ENCODE data around the gene PPCDC.

Gene PPCDC

GRCh38 chr15:75023181-75023871 lies at the start of gene PPCDC:
Gene PPCDC, plus strand, starts transcription at chr15:75023590. Its CDS starts 4,729 bp downstream, at chr15:75028319.
- DNase-seq (ENCODE audit: low read depth in 1 of 2, low spot score in 1 of 2) = peak; percentile 86 to 92

- DNase-seq (ENCODE audit: low read depth in 1 of 2, low spot score in 1 of 2) = no peak
These were observed 47.2 kb upstream of the PPCDC start for GRCh38 chr15:74976159-74976558.

GRCh38 chr15:74977599-74977998 lies 45.8 kb upstream of the PPCDC start:
- DNase-seq (ENCODE audit: low read depth in 1 of 2, low spot score in 1 of 2) = no peak

GRCh38 chr15:74978077-74978476 lies 45.3 kb upstream of the PPCDC start:
- DNase-seq (ENCODE audit: low read depth in 1 of 2, low spot score in 1 of 2) = no peak

GRCh38 chr15:74978503-74978902 lies 44.9 kb upstream of the PPCDC start:
- DNase-seq (ENCODE audit: low read depth in 1 of 2, low spot score in 1 of 2) = no peak

GRCh38 chr15:74982183-74982582 lies 41.2 kb upstream of the PPCDC start:
- DNase-seq (ENCODE audit: low read depth in 1 of 2, low spot score in 1 of 2) = no peak

GRCh38 chr15:74983725-74984231 lies 39.6 kb upstream of the PPCDC start:
- DNase-seq (ENCODE audit: low read depth in 1 of 2, low spot score in 1 of 2) = peak in 1 of 2 donors; percentile 59

GRCh38 chr15:74988007-74988800 lies 35.2 kb upstream of the PPCDC start:
- DNase-seq (ENCODE audit: low read depth in 1 of 2, low spot score in 1 of 2) = no peak

- no peak for DNase-seq (ENCODE audit: low read depth in 1 of 2, low spot score in 1 of 2)
These were observed 33.9 kb upstream of the PPCDC start for GRCh38 chr15:74989527-74989926.

GRCh38 chr15:74992619-74993018 lies 30.8 kb upstream of the PPCDC start:
- DNase-seq (ENCODE audit: low read depth in 1 of 2, low spot score in 1 of 2) = no peak

GRCh38 chr15:74994236-74994635 lies 29.2 kb upstream of the PPCDC start:
- no peak for DNase-seq (ENCODE audit: low read depth in 1 of 2, low spot score in 1 of 2)

- no peak for DNase-seq (ENCODE audit: low read depth in 1 of 2, low spot score in 1 of 2)
These were observed 28.7 kb upstream of the PPCDC start for GRCh38 chr15:74994685-74995084.

GRCh38 chr15:74995182-74995778 lies 28.1 kb upstream of the PPCDC start, which contains the start of gene SCAMP5:
Gene SCAMP5, plus strand, starts transcription at chr15:74995563. Its CDS starts 16,277 bp downstream, at chr15:75011840.
- DNase-seq (ENCODE audit: low read depth in 1 of 2, low spot score in 1 of 2) = peak; percentile 81 to 89

- no peak for DNase-seq (ENCODE audit: low read depth in 1 of 2, low spot score in 1 of 2)
These were observed 27.3 kb upstream of the PPCDC start for GRCh38 chr15:74995779-74996765.

- no peak for DNase-seq (ENCODE audit: low read depth in 1 of 2, low spot score in 1 of 2)
These were observed 26.2 kb upstream of the PPCDC start for GRCh38 chr15:74997141-74997540.

- DNase-seq (ENCODE audit: low read depth in 1 of 2, low spot score in 1 of 2) = no peak
These were observed 25.8 kb upstream of the PPCDC start for GRCh38 chr15:74997543-74997942.

- no peak for DNase-seq (ENCODE audit: low read depth in 1 of 2, low spot score in 1 of 2)
These were observed 22.1 kb upstream of the PPCDC start for GRCh38 chr15:75001310-75001709.

- no peak for DNase-seq (ENCODE audit: low read depth in 1 of 2, low spot score in 1 of 2)
These were observed 21.0 kb upstream of the PPCDC start for GRCh38 chr15:75002398-75002797.

- DNase-seq (ENCODE audit: low read depth in 1 of 2, low spot score in 1 of 2) = no peak
These were observed 16.2 kb upstream of the PPCDC start for GRCh38 chr15:75007216-75007615.

GRCh38 chr15:75008221-75008625 lies 15.2 kb upstream of the PPCDC start:
- DNase-seq (ENCODE audit: low read depth in 1 of 2, low spot score in 1 of 2) = no peak

Measured in activated CD4-positive, alpha-beta T cell treated with anti-CD3 and anti-CD28 coated beads, Interleukin-2, amount 50 U/mL, for 24 hours (primary cell).